HepG2 (cell line): Measurements from ENCODE around the gene SYCE3. TPM values are rescaled to one million over a fixed set of nuclear protein-coding genes. Genes with fewer than 3 reads are reported as not detected.

Source experiments
- ATAD3A ChIP-seq: sonication (generic); formaldehyde crosslinking; IDR thresholded peaks from 2 replicates; pipeline ENCODE4 v1.4.0; 2020; ENCODE audit warnings: missing genetic modification reagents
- CEBPG ChIP-seq: IDR thresholded peaks from 2 replicates; pipeline ENCODE4 v1.6.1; 2016
- ELK4 ChIP-seq: sonication (generic); formaldehyde crosslinking; IDR thresholded peaks from 2 replicates; pipeline ENCODE4 v1.9.0; 2021; ENCODE audit warnings: missing genetic modification reagents, borderline replicate concordance
- GZF1 ChIP-seq: sonication (generic); formaldehyde crosslinking; IDR thresholded peaks from 2 replicates; pipeline ENCODE4 v1.5.1; 2020; ENCODE audit warnings: mild to moderate bottlenecking, missing genetic modification reagents
- HNF4A ChIP-seq: sonication (generic); formaldehyde crosslinking; IDR thresholded peaks from 2 replicates; pipeline ENCODE4 v1.4.0; 2020; ENCODE audit warnings: missing genetic modification reagents
- IKZF1 ChIP-seq: fragments of 450-650 bp; IDR thresholded peaks from 2 replicates; pipeline ENCODE4 v1.7.1; 2016
- NR0B2 ChIP-seq: sonication (generic); formaldehyde crosslinking; IDR thresholded peaks from 2 replicates; pipeline ENCODE4 v1.4.0; 2020; ENCODE audit warnings: mild to moderate bottlenecking, missing genetic modification reagents
- PCBP1 ChIP-seq: fragments of 200-400 bp; formaldehyde crosslinking; IDR thresholded peaks from 2 replicates; pipeline ENCODE4 v1.6.1; 2017; ENCODE audit warnings: mild to moderate bottlenecking, low read depth, low read length, borderline replicate concordance
- PHB2 ChIP-seq: fragments of 450-650 bp; IDR thresholded peaks from 2 replicates; pipeline ENCODE4 v1.6.1; 2018; ENCODE audit not compliant: partially characterized antibody
- SMARCE1 ChIP-seq: fragments of 450-650 bp; IDR thresholded peaks from 2 replicates; pipeline ENCODE4 v1.6.1; 2017; ENCODE audit warnings: borderline replicate concordance
- SP1 ChIP-seq, 2 experiments: fragments of 450-650 bp in 1 of 2; sonication (generic) in 1 of 2; formaldehyde crosslinking in 1 of 2; IDR thresholded peaks; 2 replicates each; pipeline versions ENCODE4 v1.4.0 to v1.6.1; 2016 to 2020; ENCODE audit warnings: missing genetic modification reagents in 1 of 2
- THAP9 ChIP-seq: sonication (generic); formaldehyde crosslinking; IDR thresholded peaks from 2 replicates; pipeline ENCODE4; 2020; ENCODE audit warnings: missing genetic modification reagents, mild to moderate bottlenecking, borderline replicate concordance
- ZBTB3 ChIP-seq: sonication (generic); formaldehyde crosslinking; IDR thresholded peaks from 2 replicates; pipeline ENCODE4 v1.4.0; 2020; ENCODE audit warnings: low read depth, mild to moderate bottlenecking, moderate library complexity, missing genetic modification reagents, borderline replicate concordance
- ZBTB33 ChIP-seq: sonication (generic); formaldehyde crosslinking; IDR thresholded peaks from 2 replicates; pipeline ENCODE4 v1.4.0; 2020; ENCODE audit warnings: missing genetic modification reagents
- ZFX ChIP-seq: sonication (generic); formaldehyde crosslinking; IDR thresholded peaks from 2 replicates; pipeline ENCODE4 v1.4.0; 2020; ENCODE audit warnings: mild to moderate bottlenecking, low read depth, missing genetic modification reagents, moderate library complexity
- ZNF292 ChIP-seq: sonication (generic); formaldehyde crosslinking; IDR thresholded peaks from 2 replicates; pipeline ENCODE4 v1.8.1; 2022; ENCODE audit warnings: mild to moderate bottlenecking, low read depth, missing genetic modification reagents, borderline replicate concordance
- ZNF335 ChIP-seq: sonication (generic); formaldehyde crosslinking; IDR thresholded peaks from 2 replicates; pipeline ENCODE4 v1.4.0; 2020; ENCODE audit warnings: missing genetic modification reagents
- ZNF446 ChIP-seq: sonication (generic); formaldehyde crosslinking; IDR thresholded peaks from 2 replicates; pipeline ENCODE4 v1.5.0; 2020; ENCODE audit warnings: mild to moderate bottlenecking, missing genetic modification reagents
- ZNF530 ChIP-seq: sonication (generic); formaldehyde crosslinking; IDR thresholded peaks from 2 replicates; pipeline ENCODE4 v1.5.0; 2020; ENCODE audit warnings: low read depth, mild to moderate bottlenecking, missing genetic modification reagents
- ZNF572 ChIP-seq: sonication (generic); formaldehyde crosslinking; IDR thresholded peaks from 2 replicates; pipeline ENCODE4 v1.5.1; 2020; ENCODE audit warnings: mild to moderate bottlenecking, missing genetic modification reagents
- ZNF605 ChIP-seq: sonication (generic); formaldehyde crosslinking; IDR thresholded peaks from 2 replicates; pipeline ENCODE4 v1.8.0; 2022; ENCODE audit warnings: mild to moderate bottlenecking, missing genetic modification reagents
- ZNF777 ChIP-seq: sonication (generic); formaldehyde crosslinking; IDR thresholded peaks from 2 replicates; pipeline ENCODE4 v1.4.0; 2020; ENCODE audit warnings: missing genetic modification reagents
- ZNF782 ChIP-seq: sonication (generic); formaldehyde crosslinking; IDR thresholded peaks from 2 replicates; pipeline ENCODE4 v1.4.0; 2020; ENCODE audit warnings: missing genetic modification reagents, mild to moderate bottlenecking, borderline replicate concordance
- ZNF883 ChIP-seq: sonication (generic); formaldehyde crosslinking; IDR thresholded peaks from 2 replicates; pipeline ENCODE4 v1.5.1; 2020; ENCODE audit warnings: mild to moderate bottlenecking, missing genetic modification reagents; ENCODE audit errors: not compliant biosample characterization
- ZNF891 ChIP-seq: sonication (generic); formaldehyde crosslinking; IDR thresholded peaks from 2 replicates; pipeline ENCODE4 v1.5.0; 2020; ENCODE audit warnings: mild to moderate bottlenecking, missing genetic modification reagents
- ZSCAN20 ChIP-seq: sonication (generic); formaldehyde crosslinking; IDR thresholded peaks from 2 replicates; pipeline ENCODE4 v1.4.0; 2020; ENCODE audit warnings: missing genetic modification reagents, mild to moderate bottlenecking, borderline replicate concordance
- polyA plus RNA-seq, 8 experiments: library from polyadenylated mRNA; depleted of rRNA in 3 of 8; stranded (reverse) in 7 of 8; unstranded in 1 of 8; fragments of >200 nt; fragmentation: Illumina TruSeq in 4 of 8; extraction: Trizol in 4 of 8; gene quantifications; 2 replicates each; pipeline versions ENCODE4 v1.2.1 to v1.2.3, GENCODE V29; 2011 to 2016; ENCODE audit warnings: low read depth in 4 of 8, missing spikeins in 1 of 8, mixed read lengths in 1 of 8; ENCODE audit not compliant: insufficient read depth in 1 of 8
- total RNA-seq, 5 experiments: library from RNA; depleted of rRNA; stranded (reverse); fragments of >200 nt; fragmentation: Illumina TruSeq; extraction: Trizol; gene quantifications; 2 replicates each; pipeline ENCODE4 v1.2.3, GENCODE V29; 2016; ENCODE audit warnings: low read depth in 1 of 5

Gene SYCE3
- total and polyA plus RNA-seq, 2 of the 13 experiments (the other 11 are each of a cell fraction or from before 2014, with no cell fraction given): not detected

- no peak for TF ChIP-seq ZNF572 (CRISPR knock-in tag)
- TF ChIP-seq ZNF777 (CRISPR knock-in tag): no peak; the same call in 1 of the 2 replicates
- TF ChIP-seq ZNF530 (CRISPR knock-in tag): no peak
- TF ChIP-seq ZNF883 (CRISPR knock-in tag): no peak
- TF ChIP-seq THAP9 (CRISPR knock-in tag): no peak; the same call in 1 of the 2 replicates
- no peak for TF ChIP-seq PHB2
- TF ChIP-seq PCBP1: no peak
- TF ChIP-seq ELK4 (CRISPR knock-in tag): no peak
- TF ChIP-seq ATAD3A: no peak
- TF ChIP-seq ZBTB3: no peak; the same call in 1 of the 2 replicates
- no peak for TF ChIP-seq ZNF891 (CRISPR knock-in tag)
- TF ChIP-seq ZFX (CRISPR knock-in tag): peak; percentile 93
- no peak for TF ChIP-seq SMARCE1
- TF ChIP-seq HNF4A (CRISPR knock-in tag): no peak
- TF ChIP-seq SP1 (IDR thresholded peaks at IDR 0.05): no peak
- TF ChIP-seq SP1 (CRISPR knock-in tag; IDR thresholded peaks at IDR 0.05): peak; percentile 69
- TF ChIP-seq GZF1 (CRISPR knock-in tag): no peak
- no peak for TF ChIP-seq ZSCAN20 (CRISPR knock-in tag)
- peak; percentile 23; the same call in 1 of the 2 replicates for TF ChIP-seq ZNF605 (CRISPR knock-in tag)
- TF ChIP-seq ZBTB33 (CRISPR knock-in tag): no peak
- no peak for TF ChIP-seq NR0B2 (CRISPR knock-in tag)
- no peak for TF ChIP-seq ZNF292
- no peak for TF ChIP-seq CEBPG (CRISPR knock-in tag)
- TF ChIP-seq IKZF1: no peak
- TF ChIP-seq ZNF446 (CRISPR knock-in tag): no peak
- TF ChIP-seq ZNF335 (CRISPR knock-in tag): no peak
- TF ChIP-seq ZNF782 (CRISPR knock-in tag): no peak
These were observed 55.2 kb downstream of the SYCE3 start, which contains the start of gene LMF2 (continued) for GRCh38 chr22:50507421-50507990.
